Measurements from ENCODE around the gene GP9.
A peak's percentile ranks its signal among the peaks of the same experiment; 100 is the strongest.

The GP9 gene

DNA sequence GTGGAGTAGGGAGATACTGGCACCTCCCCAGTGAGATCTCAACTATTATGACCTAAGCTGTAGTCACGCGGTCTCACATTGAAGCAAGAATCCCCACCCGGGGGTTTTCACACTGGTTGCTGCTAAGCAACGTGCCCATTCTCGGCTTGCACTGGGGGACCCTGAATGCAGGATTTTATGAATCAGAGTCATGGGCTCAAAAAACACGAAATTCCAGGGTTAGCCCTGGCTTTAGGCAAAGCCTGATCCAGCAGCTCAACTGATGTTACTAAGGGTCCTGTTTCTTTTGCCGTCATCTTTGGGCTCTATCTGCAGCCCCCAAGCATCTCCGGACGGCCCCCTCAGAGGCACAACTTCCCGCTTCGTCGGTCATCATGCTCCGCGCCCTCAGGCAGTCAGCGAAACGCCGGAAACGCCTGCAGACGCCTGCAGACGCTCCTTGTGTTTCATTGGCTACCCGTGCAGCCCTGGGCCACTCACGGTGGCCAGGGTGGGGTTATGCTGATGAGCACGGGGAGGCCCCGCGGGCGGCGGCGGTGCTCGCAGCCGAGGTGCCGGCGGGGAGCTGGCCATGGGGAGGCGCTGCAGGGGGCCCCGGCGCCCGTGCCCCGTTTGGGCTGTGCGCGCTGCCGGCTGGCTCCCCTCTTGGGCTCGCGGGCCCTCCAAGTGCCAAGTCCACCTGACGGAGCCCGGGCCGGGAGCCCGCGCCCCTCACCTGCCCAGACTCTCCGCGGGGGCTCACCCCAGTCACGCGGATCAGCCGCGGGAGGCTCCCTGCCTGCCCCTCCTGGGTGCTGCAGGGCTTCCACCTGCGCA is 33.6 kb upstream of the GP9 start:
- DNase-seq (ENCODE audit: insufficient read length, low spot score) = peak; percentile 99
- FAIRE-seq = peak; percentile 99
- TF ChIP-seq TAF1 (IDR thresholded peaks at IDR 0.05; ENCODE audit: low read depth, low read length) = no peak
- no peak for TF ChIP-seq SPI1 (IDR thresholded peaks at IDR 0.05; ENCODE audit: low read depth, low read length)
- no peak for TF ChIP-seq POLR2A (IDR thresholded peaks at IDR 0.05; ENCODE audit: low read depth, low read length)
- peak; percentile 84 for TF ChIP-seq POU2F2 (IDR thresholded peaks at IDR 0.05; ENCODE audit: low read depth, low read length)
- TF ChIP-seq PAX5 (IDR thresholded peaks at IDR 0.05; ENCODE audit: insufficient read depth, low read length, severe bottlenecking) = no peak

DNA sequence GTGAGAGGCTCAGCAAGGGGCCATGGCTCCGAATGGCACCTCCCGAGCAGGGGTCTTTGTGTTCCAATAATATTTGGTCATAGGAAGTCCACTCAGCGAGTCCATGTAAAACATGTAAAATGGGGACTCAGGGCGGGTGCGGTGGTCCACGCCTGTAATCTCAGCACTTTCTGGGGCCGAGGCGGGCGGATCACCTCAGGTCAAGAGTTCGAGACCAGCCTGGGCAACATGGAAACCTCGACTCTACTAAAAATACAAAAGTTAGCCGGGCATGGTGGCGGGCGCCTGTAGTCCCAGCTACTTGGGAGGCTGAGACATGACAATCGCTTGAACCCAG is 33.1 kb upstream of the GP9 start:
- TF ChIP-seq POLR2A (IDR thresholded peaks at IDR 0.05; ENCODE audit: low read depth, low read length) (no peak), POU2F2 (IDR thresholded peaks at IDR 0.05; ENCODE audit: low read depth, low read length) (no peak), SPI1 (IDR thresholded peaks at IDR 0.05; ENCODE audit: low read depth, low read length) (no peak), PAX5 (IDR thresholded peaks at IDR 0.05; ENCODE audit: insufficient read depth, low read length, severe bottlenecking) (no peak), TAF1 (IDR thresholded peaks at IDR 0.05; ENCODE audit: low read depth, low read length) (no peak), POLR2AphosphoS5 (IDR thresholded peaks at IDR 0.05; ENCODE audit: low read depth, low read length) (no peak)
- no peak for DNase-seq (ENCODE audit: insufficient read length, low spot score)
- FAIRE-seq = no peak

DNA sequence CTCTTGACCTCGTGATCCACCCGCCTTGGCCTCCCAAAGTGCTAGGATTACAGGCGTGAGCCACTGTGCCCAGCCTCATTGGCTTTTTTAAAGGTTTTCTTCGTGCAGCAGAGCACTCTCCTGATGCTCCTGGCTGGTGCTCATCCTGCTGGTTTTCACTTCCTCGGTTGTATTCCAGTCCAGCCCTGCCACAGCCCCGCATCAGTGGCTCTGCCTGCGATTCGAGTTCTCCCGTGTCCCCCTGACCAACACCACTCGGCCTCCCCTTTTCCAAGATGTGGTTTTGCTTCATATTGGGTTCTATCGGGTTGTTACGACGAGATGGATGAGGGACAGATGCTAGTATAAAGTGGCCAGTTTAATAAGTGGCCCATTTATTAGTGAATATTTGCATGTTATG is 31.7 kb upstream of the GP9 start:
- DNase-seq (ENCODE audit: insufficient read length, low spot score) (no peak), FAIRE-seq (no peak)
- TF ChIP-seq TAF1 (IDR thresholded peaks at IDR 0.05; ENCODE audit: low read depth, low read length) (no peak), POLR2AphosphoS5 (IDR thresholded peaks at IDR 0.05; ENCODE audit: low read depth, low read length) (no peak), PAX5 (IDR thresholded peaks at IDR 0.05; ENCODE audit: insufficient read depth, low read length, severe bottlenecking) (no peak), POU2F2 (IDR thresholded peaks at IDR 0.05; ENCODE audit: low read depth, low read length) (no peak), SPI1 (IDR thresholded peaks at IDR 0.05; ENCODE audit: low read depth, low read length) (no peak), POLR2A (IDR thresholded peaks at IDR 0.05; ENCODE audit: low read depth, low read length) (no peak)

DNA sequence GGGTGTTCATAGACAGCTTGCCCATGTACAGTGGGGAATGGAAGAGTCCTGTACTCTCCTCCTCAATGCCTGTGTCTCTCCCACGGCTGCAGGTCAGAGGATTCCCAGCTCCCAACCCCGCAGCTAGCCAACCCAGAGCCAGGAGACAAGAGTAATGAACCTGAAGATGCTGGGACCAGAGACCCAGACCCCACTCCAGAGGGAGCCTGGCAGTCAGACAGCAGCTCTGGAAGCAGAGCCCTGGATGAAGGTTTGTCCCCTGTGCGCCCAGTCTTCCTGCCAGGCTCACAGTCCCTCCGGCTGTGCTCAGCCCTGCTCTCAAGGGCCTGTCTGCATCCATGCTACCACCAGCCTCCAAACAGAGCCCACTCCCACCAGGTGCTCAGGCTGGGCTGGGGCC is 30.0 kb upstream of the GP9 start:
- no peak for FAIRE-seq
- no peak for TF ChIP-seq POLR2A (IDR thresholded peaks at IDR 0.05; ENCODE audit: low read depth, low read length)
- TF ChIP-seq POLR2AphosphoS5 (IDR thresholded peaks at IDR 0.05; ENCODE audit: low read depth, low read length) = no peak
- no peak for TF ChIP-seq SPI1 (IDR thresholded peaks at IDR 0.05; ENCODE audit: low read depth, low read length)
- TF ChIP-seq POU2F2 (IDR thresholded peaks at IDR 0.05; ENCODE audit: low read depth, low read length) = no peak
- TF ChIP-seq PAX5 (IDR thresholded peaks at IDR 0.05; ENCODE audit: insufficient read depth, low read length, severe bottlenecking) = no peak
- TF ChIP-seq TAF1 (IDR thresholded peaks at IDR 0.05; ENCODE audit: low read depth, low read length) = no peak
- DNase-seq (ENCODE audit: insufficient read length, low spot score) = no peak

DNA sequence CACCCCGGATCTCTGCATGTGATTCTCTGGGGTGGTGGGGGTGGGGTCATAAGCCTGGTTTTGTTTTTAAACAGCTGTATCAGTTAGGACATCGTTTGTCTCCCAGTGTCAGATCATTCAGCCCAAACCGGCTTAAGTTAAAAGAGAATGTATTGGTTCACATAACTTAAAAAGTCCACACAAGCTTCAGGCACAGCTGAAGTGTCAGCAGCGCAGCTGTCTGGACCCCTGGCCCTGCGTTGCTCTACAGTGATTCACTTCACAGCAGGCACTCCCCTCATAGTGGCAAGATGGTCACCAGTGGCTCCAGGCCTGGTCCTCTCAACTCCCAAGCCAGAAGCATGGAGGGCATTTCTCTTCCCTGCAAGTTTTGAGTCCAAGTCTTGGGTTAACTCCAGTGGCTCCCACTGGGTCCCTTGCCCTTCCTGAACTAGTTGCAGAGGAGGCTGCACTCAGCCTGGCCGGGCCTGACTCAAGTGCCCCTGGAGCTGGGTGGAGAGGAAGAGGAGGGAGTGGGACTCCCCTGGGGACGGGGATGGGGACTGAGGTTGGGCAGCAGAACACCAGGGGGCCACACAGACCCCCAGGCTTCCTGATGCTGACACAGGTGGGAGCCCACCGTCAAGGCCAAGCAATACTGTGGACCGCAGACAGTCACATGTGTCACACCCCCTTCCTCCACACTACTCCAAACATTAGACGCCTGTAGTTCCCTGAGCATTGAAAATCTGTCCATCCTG is 28.9 kb upstream of the GP9 start:
- no peak for TF ChIP-seq PAX5 (IDR thresholded peaks at IDR 0.05; ENCODE audit: insufficient read depth, low read length, severe bottlenecking)
- FAIRE-seq (no peak), DNase-seq (ENCODE audit: insufficient read length, low spot score) (no peak)

DNA sequence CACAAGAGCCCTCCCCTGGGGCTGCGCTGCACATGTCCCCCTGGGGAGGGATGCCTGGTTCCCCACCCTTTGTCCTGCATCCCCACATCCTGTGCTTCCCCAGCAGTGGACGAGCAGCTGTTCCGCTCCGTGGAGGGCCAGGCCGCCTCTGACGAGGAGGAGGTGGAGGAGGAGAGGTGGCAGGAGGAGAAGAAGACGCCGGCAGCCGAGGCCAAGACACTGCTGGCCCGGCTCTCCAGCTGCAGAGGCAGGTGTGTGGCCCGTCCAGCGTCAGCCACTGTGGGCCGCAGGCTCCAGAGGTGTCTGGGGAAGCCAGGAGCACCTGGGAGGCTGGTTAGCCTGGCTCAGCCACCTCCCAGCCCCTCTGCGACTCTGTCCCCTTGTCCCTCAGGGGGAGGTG is 27.9 kb upstream of the GP9 start:
- TF ChIP-seq POLR2AphosphoS5 (IDR thresholded peaks at IDR 0.05; ENCODE audit: low read depth, low read length) (no peak), TAF1 (IDR thresholded peaks at IDR 0.05; ENCODE audit: low read depth, low read length) (no peak), POLR2A (IDR thresholded peaks at IDR 0.05; ENCODE audit: low read depth, low read length) (no peak), PAX5 (IDR thresholded peaks at IDR 0.05; ENCODE audit: insufficient read depth, low read length, severe bottlenecking) (no peak), SPI1 (IDR thresholded peaks at IDR 0.05; ENCODE audit: low read depth, low read length) (no peak), POU2F2 (IDR thresholded peaks at IDR 0.05; ENCODE audit: low read depth, low read length) (no peak)
- FAIRE-seq = no peak
- no peak for DNase-seq (ENCODE audit: insufficient read length, low spot score)

DNA sequence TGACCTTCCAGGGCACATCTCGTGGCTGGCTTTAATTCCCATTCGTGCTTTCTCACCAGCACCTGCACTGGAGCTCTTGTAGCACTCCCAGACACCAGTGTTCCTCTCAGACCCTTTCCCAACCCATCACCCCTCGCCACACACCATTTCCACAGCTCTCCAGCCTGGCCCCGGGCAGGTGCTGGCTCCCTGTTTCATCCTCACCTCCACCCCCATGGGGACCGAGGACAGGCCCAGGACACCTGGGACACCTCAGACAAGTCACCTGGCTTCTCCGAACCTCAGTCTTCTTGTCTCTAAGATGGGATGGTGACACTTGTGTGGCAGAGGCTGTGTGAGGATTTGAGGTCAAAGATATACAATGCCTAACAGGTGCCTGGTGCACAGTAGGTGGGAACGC is 27.4 kb upstream of the GP9 start:
- DNase-seq (ENCODE audit: insufficient read length, low spot score) = no peak
- TF ChIP-seq TAF1 (IDR thresholded peaks at IDR 0.05; ENCODE audit: low read depth, low read length) = no peak
- no peak for FAIRE-seq

DNA sequence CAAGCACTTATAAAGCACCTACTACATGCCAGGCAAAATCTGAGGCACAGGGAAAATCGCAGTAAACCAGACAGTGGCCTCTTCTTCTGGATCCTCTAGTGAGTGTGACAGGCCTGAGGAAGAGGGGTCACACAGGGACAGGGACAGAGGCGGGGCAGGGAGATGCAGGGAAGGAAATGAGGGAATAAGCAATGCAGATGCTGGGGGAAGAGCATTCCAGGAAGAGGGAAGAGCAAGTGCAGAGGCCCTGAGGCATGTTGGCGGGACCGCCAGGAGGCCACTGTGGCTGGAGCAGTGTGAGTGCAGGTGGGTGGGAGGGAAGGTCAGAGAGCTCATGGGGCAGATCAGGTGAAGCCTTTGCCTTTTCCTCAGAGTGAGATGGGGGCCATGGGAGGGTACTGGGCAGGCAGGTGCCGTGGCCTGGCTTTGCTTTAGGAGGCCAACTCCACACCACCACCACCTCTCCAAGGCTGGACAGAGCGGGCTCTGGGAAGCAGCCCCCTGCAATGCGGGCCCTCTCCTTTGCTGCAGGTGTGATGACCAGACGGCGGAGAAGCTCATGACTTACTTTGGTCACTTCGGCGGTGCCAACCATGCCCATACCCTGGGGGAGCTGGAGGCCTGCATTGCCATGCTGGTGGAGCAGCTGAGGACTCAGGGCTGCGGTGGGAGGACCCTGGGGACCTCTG is 26.8 kb upstream of the GP9 start:
- no peak for DNase-seq (ENCODE audit: insufficient read length, low spot score)
- TF ChIP-seq TAF1 (IDR thresholded peaks at IDR 0.05; ENCODE audit: low read depth, low read length) (no peak), SPI1 (IDR thresholded peaks at IDR 0.05; ENCODE audit: low read depth, low read length) (no peak), POU2F2 (IDR thresholded peaks at IDR 0.05; ENCODE audit: low read depth, low read length) (no peak), POLR2AphosphoS5 (IDR thresholded peaks at IDR 0.05; ENCODE audit: low read depth, low read length) (no peak)
- FAIRE-seq = no peak

DNA sequence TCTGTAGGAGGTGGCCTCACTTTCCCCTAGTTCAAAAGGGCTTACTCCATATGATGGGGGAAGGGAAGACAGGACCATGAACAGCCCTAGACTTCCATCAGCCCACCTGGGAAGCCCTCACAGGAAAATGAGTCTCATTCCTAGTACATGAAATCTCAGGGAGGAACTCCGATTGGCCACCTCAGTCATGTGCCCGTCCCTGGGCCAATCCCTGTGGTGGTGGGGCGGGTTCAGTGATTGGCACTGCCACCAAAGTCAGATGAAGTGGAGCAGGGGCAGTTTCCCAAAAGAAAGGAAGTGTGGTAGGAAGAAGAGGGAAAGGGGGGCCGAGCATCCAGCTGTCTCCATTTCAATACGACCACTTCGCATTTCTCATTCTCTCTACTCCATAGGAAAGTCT is 25.9 kb upstream of the GP9 start:
- TF ChIP-seq POLR2AphosphoS5 (IDR thresholded peaks at IDR 0.05; ENCODE audit: low read depth, low read length) (no peak), SPI1 (IDR thresholded peaks at IDR 0.05; ENCODE audit: low read depth, low read length) (no peak), POU2F2 (IDR thresholded peaks at IDR 0.05; ENCODE audit: low read depth, low read length) (no peak), POLR2A (IDR thresholded peaks at IDR 0.05; ENCODE audit: low read depth, low read length) (no peak), TAF1 (IDR thresholded peaks at IDR 0.05; ENCODE audit: low read depth, low read length) (no peak), PAX5 (IDR thresholded peaks at IDR 0.05; ENCODE audit: insufficient read depth, low read length, severe bottlenecking) (no peak)
- FAIRE-seq (no peak), DNase-seq (ENCODE audit: insufficient read length, low spot score) (no peak)

Data from GM12891 (cell line).